ENCODE measurements around the gene EPAS1.

The EPAS1 gene

DNA sequence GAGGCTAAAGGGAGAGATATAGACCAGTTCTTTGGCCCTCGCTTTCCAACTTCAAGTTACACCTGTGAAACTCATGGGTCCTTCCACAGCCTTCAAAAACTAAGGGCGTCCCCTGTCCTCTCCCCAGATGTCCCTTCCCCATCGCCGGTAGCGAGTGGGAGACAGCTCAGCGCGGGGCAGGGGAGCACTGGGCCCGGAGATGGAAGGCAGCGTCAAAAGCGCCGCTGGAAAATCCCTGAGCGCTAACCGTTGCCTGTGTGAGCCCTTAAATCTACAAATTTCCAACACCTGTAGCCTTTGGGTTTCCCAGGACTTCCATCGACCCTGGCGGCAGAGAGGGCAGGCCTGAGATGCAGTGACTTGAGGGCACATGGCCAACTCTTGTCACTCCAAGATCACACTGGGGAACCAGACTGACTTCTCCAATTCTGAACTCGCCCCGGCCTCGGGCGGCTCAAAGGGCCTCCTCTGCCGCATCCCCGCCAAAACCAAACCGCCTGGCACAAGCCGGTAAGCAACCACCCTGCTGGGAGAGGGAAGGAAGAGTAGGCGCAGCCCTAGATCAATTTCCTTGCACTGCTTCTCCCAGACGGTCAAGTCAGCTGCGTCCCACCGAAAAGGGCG is 879 bp upstream of the EPAS1 start:
- H3K27ac ChIP-seq: peak overlapping the region; percentile 77
- TF ChIP-seq CTCF (conservative IDR thresholded peaks at IDR 0.05): no peak

GRCh38 chr2:46297546-46298271 is 502 bp downstream of the EPAS1 start:
- H3K27ac ChIP-seq: peak overlapping the region; percentile 77
- peak; percentile 38 for TF ChIP-seq CTCF (conservative IDR thresholded peaks at IDR 0.05)

DNA sequence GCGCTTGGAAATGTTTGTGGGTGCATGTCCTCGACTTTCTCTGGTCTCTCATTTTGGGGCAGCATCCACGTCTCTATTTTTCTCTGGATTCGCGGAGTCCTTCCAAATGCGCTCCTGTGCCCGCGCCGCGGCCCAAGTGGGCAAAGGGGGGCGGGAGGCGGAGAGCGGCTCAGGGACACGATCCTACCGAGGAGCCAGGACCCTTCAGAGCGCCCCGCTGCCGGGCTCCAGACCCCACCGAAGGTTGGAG is 990 bp downstream of the EPAS1 start:
- H3K27ac ChIP-seq: peak overlapping the region; percentile 77
- no peak for TF ChIP-seq CTCF (conservative IDR thresholded peaks at IDR 0.05)

DNA sequence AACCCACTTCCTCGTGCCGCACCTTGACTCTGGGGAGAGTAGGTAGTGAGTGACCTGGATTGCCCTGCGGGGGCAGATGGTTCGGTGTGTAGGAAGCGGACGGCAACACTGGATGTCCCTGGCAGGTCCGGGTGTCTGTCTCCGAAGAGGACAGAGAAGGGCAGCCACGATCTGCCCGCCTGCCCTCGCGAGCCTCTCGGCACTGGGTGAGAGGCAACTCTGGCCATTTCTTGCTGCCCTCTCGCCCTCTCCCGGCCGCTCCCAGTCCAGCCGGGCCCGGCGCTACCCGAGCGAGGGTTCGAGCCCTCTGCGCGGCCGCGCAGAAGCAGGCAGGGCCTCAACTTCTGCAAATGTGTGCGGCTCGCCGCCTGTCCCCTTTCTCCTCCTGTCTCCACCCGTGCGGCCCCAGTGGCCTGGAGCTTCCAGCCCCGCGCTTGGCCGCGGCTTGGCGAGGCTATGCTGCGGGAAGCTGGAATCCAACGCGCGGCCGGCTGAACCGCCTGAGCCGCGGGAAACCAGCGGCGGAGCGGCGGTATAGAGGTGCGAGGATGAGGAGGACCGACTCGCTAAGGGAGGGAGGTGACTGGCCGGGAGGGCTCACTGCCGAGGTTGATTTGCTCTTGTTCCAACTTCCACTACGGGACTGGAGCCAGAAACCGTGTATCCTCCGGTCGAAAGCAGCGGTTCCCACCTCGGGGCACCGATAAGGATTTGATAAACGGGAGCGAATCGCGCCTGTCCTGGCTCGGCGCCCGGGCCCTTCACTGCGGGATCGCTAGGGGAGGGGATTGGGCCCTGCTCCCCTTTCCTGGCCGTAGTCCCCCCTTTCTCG is 1.5 kb downstream of the EPAS1 start:
- peak overlapping the region; percentile 77 for H3K27ac ChIP-seq
- peak; percentile 38 for TF ChIP-seq CTCF (conservative IDR thresholded peaks at IDR 0.05)

DNA sequence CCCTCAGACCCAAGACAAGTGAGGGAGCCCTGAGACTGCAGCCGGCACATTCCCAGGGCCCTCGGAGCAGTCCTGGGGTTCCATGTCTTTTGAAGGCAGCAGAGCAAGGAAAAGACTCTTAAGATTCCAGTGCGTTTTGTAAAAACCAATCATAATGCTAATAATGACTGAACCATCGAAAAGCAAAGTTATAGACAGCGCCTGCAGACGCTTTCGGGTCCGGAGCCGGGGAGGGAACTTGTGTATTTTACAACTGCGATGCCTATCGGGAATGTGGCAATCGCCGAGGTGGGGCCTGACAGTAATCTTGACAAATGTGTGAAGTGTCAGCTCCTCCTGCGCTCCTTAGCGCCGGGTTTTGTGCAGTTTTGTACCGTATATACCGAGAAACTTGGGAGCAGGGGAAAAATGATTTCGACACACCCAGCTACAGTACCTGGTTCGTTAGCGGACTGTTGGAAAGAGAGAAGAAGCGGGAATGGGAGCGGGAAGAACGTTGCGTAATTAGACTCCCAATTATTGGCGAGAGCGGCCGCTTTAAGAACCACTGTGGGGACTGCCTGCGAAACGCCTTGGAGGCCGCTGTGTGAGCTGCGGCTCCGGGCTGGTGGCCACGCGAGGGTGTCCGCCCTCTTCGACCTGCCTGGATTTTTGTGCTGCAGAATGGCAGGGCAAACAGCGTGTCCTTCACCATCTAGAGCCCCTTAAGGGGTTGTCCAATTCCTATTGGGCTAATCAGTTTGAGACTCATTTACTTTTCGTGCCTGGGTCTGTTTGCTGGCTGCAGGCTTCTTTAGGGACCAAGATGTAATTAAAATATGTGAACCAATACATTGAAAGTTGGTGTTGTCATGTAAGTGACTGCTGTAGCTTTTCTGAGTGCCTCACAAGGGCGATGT is 2.4 kb downstream of the EPAS1 start:
- no peak for TF ChIP-seq CTCF (conservative IDR thresholded peaks at IDR 0.05)
- peak overlapping the region; percentile 77; the same call in 1 of the 2 replicates for H3K27ac ChIP-seq

DNA sequence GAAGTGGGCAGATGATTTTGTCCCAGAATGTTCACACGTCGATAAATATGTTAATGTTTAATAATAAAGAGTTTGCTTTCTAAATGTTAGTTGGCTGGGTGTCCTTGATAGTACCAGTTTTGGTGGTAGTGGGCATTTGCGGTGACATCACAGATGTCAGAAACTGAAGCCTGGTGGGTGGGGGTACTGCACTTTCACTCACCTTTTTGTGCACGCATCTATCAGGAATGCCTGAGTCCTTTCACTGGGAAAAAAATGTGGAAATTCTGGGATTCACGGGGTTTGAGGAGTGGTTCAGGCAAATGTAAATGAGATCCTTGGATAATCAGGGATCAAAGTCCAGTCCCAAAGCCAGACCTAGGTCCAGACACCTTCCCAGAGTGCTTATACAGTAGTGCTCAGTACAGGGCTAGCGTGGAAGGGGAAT is 3.2 kb downstream of the EPAS1 start:
- TF ChIP-seq CTCF (conservative IDR thresholded peaks at IDR 0.05): no peak
- H3K27ac ChIP-seq: no peak overlapping the region

Data from VCaP (cell line).